ENCODE results near the gene COG3.

Gene COG3

DNA sequence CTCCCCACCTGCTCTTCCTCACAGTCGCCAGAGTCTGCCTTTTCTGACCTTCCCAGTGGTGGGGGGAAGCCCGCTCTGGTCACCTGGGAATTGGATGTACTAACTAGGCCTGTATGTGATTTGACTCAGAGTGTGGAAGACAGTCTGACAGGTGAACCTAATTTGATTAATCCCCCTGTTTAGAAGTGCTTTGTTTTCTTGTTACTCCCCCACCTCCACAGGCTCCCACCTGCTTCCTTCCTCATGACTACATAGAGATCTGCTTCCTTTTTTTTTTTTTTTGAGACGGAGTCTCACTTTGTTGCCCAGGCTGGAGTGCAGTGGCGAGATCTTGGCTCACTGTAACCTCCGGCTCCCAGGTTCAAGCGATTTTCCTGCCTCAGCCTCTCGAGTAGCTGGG is 44.0 kb downstream of the COG3 start:
- DNase-seq: no peak

DNA sequence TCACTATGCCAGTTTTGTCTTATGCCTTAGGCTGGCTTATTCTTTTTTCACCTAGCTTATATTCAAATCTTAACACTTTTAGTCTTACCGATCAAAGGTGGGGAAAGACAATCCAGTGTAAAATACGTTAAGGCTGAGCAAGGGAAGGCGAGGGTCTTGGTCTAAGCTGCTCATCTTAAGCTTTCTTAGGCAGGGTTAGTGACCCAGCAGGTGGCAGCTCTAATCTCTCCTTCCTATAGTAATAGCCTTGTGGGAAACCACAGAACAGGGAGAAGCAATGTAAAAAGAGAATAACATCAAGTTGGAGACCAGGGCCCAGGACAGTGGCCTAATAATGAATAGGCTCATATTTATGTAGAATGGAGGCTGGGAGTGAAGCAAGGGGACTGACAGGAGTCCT is 45.9 kb downstream of the COG3 start:
- DNase-seq: no peak

DNA sequence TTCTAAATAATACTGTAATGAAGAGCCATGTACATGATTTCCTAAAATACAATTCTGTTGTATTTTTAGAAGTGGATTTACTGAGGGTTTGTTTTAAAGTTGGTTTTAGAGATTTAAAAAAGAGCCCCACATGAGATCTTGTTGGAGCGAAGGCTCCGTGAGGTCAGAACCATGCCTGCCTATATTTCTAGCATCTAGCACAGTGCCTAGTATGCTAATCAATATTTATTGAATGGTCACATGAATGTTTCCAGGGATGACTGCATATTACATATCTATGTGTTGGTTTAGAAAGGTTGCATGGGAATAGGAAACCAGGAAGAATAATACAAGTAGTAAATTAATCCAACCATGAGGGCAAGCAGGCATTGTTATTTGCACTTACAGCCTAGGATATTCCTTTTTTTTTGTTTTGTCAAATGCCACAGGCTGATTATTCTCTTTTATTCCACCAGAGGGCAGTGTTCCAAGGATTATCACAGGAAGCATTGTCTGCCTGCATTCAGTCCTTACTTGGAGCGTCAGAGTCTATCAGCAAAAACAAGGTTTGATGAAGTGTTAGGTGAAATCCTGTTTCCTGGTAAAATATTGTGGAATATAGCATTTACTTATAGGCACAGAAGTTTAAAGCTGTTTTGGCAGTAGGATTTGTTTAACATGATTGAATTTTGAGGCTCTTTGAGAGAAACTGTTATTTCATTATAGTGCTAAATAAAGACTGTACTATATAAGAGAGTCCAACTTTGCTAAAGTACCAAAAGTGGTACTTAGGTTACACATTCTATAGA is 46.8 kb downstream of the COG3 start:
- DNase-seq: peak; percentile 12

DNA sequence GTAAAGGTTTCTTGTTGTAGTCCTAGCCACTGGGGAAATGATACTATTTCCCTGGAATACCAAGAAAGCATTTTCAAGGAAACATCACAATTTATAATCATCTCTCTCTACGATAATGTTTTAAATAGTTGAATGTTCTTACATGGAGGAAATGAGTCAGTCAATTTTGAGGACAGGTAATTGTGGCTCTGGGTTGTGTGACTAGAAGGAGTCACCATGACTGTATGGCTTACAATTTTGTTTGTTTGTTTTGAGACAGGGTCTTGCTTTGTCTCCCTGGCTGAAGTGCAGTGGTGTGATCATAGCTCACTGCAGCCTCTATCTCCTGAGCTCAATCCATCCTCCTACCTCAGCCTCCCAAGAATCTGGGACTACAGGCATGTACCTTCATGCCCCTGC is 47.4 kb downstream of the COG3 start:
- DNase-seq: no peak

DNA sequence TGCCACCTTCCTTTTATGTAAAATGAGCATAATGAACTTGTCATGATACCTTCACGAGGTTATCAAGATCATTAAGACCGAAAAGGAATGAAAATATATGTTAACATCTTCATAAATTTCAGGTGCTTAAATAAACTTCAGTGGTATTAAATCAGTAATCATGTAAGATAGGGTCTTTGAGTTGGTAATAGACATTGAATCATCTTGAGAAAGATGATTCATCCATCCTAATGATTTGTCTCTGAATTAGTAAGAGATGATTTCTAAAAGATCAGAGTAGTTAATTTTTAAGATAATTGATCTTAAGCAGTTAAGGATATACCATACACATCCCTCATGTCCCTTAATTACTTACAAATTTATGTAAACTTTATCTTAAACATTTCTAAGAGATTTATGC is 52.0 kb downstream of the COG3 start:
- no peak for DNase-seq

DNA sequence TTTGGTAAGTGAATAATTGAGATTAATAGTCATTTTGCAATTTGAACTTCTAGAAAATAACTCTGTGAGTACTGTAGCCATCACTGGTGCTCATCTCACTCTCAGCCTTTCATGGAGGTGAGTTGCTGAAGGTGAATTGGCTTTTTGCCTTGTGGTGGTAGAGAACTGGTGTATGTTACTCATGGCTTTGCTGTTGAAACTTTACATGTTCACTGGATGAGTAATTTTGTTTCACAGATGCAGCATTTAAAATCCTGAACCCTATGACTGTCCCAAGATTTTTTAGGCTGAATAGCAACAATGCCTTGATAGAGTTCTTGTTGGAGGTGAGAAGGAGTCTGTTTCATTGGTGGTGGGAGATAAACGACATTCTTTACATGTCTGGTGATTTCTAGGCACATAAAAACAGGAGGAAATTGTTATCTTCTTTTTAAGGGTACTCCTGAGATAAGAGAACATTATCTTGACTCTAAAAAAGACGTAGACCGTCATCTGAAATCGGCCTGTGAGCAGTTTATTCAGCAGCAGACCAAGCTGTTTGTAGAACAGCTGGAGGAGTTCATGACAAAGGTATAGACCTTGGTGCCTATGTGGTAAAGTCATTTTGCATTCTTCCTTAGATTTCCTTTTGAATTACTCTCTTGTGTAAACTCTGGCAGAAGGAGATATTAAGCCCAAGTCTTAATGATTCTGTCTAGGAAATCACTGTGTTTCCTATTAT is 53.9 kb downstream of the COG3 start:
- no peak for DNase-seq

DNA sequence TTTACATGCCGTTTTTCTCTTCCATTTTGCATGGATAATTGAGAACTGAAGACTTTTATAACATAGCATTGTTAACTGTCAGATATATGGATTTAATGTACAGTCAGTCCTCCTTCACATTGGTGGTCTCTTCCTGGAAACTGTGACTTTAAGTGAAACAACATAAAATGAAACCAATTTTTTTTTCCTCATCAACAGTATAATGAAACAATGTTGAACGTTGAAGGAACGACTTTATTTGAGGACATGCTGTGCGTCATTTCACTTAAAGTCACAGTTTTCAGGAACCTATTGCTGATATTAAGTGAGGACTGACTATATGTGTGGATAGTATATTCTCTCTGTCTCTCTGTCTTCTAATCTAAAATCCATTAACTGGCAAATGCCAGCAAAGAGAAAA is 54.8 kb downstream of the COG3 start:
- no peak for DNase-seq

DNA sequence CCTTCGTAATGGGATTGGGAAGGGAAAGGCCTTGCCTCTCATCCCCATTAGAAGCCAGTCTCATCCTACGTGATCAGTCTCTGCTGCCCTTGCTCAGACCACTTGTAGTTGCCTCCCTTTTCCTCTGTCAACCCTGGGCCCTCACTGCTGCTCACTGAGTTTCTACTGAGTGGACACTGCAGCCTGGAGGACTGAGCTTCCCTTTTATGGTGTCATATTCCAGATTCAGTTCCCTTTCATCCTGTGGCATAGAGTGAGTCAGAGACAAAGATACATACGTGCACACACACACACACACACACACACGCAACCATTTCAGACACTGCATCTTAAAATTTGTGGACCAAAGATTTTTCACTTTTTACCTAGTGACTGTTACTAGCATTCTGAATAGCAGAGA is 56.6 kb downstream of the COG3 start:
- no peak for DNase-seq

DNA sequence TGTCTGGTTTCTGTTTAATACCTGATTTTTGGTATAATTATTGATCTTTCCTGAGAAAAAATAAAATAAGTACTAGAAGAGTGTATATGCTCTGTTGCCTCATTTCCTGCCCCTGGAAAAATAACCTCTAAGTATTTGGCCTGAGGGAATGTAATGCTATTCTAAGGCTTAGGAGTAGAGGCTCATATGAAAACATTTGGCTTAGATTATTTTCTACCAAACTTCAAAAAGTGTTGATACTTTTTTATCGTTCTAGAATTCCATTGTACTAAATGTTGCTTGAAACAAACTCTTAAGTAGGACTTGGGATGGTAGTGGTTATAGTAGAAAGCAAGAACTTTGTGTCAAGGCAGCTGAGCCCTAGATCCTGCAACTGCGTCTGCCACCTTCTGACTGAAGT is 57.8 kb downstream of the COG3 start:
- no peak for DNase-seq

DNA sequence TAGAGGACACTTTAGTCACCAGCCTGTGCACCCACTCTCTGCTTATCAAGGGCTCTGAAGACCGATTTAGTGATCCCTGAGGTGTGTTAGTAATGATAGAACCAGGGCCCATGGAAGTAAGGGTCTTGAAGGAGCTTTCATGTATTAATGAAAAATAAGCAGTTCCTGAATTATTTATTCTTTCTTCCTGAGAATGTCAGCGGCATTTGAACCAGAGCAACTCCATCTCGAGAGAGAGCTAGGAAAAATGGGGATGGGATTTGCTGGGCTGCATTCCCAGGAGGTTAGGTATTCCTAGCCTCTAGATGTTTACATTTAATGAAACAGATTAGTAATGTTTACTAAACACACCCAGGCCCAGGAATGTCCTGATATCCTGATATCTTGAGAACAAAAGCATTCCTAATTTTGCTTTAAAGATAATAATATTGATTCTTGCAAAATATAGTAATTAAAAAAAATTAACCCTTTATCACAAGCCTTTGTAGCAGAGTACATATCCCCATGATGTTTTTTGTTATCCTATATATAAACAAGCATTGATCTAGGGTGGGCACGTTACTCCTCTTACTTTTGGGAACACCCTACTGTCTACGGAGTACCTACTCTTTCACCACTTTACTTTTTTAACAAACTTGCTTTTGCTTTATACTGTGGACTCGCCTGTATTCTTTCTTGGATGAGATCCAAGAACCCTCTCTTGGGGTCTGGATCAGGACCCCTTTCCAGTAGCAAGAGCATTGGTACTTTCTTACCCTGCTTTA is 63.1 kb downstream of the COG3 start:
- no peak for DNase-seq

DNA sequence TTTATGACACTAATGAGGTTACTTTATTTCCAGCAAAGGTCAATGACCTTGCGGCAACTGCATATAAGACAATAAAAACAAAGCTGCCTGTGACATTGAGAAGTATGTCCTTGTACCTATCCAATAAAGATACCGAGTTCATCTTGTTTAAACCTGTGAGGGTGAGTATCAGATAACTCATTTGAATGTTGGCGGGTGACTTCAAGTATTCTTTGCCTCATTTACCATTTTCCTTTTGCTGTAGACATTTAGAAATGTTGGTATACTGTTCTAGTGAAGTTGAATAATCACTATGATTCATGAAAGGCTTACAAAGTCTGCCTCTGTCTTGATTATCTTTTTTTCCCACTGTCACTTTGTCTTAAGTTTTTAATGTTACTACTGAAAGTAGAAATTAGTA is 65.0 kb downstream of the COG3 start:
- DNase-seq: no peak

DNA sequence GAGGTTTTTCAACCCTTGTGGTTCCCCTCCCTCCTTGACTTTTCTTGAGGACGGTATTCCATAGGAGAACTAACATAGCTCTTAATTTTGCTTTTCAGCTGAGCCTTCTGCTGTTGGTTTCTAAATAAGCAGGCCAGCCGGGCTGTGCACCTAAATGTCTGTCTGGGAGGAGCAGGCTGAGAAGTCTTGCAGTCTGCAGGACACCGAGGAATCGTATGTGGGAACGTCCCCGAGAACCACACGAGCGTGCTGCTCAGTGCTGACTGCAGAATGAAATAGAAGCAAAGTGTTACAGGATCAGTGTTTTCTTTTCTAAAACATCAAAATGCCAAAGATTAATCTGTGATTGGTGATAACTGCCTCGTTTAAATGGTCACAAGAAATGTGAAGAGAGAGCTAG is 69.9 kb downstream of the COG3 start:
- no peak for DNase-seq

DNA sequence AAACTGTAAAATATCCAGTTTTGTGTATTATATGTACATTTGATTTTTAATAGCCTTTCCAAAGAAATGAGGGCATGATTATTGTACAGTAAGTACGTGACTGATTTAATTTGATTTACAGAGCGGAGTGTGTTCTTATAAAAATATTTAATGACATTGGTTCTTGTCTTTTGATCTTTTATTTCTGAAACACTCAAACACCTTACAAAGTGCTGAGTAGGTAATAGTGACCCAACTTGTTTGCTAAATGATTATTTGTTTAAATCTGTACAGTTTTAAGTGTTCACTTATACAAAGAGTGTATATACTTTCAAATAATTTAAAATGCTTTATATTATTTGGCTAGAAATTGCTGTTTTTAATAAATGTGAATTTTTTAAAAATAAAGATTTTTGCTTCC is 71.5 kb downstream of the COG3 start:
- DNase-seq: no peak

DNA sequence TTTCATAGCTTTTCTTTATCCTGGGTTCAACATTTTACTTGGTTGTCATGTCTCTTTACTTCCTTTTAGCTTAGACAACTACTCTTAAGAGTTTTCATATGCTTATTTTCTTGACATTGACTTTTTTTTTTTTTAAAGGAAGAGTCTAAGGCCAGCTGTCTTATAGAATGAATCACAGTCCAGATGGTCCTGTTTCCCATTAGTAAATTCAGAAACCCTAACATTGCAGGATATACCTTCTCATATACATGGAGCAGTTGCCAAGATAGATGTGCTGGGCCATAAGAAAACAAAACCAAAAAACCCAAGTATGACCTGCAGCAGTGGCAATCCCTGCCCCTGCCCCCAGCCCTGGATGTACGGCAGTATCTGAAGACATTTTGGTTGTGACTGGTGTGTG is 72.8 kb downstream of the COG3 start:
- DNase-seq: no peak

DNA sequence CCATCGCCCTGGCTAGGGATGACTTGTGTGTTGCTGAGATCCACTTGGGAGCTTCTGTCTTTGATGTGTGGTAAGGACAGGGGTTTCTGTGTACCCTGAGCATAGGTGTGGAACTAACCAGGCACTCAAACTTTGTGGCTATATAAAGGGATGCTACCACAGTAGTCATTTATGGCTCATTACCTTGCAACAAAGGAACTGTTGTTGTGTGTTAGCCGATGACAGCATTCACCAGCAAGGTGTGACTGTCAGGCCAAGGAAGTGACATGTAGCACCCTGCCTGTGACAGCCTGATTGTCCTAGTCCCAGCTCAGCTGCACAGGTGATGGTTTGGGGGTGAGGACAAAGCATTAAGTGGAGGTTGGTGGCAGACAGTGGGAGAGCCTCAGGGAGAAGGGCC is 73.6 kb downstream of the COG3 start:
- DNase-seq: no peak

DNA sequence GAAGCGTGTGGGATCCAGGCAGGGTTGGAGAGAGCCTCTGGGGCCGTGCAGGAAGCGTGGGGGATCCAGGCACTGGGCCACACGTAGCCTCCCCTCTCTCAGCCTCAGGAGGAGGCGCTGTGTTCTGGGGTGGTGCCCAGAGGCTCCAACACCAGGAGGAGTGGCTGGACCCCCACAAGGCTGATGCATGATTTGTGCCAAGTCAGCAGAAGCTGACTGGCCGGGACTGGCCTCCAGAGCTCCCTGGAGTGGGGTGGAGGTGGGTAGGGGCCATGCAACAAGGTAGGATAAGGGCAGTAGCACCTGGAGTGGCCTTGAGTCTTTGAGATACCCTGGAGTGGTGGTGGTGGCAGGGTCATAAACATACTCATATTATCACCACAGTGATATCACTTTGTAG is 75.5 kb downstream of the COG3 start:
- DNase-seq: no peak

DNA sequence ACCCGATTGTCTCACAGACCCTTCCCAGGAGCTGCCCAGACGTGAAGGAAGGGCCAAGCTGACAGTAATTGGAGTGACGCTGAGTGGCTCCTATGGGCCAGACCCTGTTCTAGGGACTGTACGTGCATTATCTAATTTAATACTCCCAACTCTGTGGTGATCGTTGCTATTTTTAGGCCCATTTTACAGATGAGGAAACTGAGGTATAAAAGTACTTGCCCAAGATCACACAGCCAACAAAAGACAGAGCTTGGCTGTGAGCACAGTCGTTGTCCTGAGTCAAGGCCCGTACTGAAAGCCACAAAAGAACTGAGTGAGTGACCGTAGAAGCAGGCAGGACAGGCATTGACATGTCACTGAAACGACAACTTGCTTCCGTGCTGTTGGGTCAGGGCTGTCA is 76.1 kb downstream of the COG3 start:
- no peak for DNase-seq

DNA sequence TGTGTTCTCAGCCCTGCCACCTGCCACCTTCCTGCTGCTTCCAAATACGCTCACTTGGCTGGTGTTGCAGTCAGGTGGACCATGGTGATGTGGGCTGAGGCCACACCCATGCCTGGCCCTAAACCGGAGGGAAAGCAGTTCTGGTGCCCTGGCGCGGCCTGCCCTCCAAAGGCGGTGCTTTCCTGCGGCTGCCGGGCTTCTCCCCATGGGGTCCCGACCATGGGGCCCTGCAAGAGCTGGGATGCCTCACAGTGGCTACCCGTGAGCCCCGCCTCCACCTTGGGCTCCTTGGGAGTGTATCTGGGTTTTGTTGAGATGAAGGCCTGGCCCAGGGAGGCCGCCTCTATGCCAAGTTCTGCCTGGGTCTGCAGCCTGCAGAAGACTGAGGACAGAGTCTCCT is 77.1 kb downstream of the COG3 start:
- DNase-seq: no peak

DNA sequence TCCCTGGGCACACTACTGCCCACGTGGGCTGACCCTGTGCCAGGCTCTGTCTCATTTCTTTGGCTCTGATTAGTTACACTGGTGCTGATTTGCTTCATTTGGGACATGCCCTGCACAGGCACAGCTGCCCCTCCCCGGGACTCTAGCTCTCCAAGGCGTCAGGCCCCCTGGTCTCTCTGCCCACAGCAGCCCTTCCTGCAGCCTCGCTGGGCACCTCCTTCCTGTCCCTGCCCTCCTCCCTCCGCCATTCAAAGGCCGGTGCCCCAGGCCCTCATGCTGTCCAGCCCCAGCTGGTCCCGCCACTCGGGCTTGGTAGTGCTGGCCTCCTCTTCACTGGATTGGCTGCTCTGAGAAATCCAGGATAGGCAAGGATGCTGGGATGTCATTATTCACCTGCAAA is 77.7 kb downstream of the COG3 start:
- no peak for DNase-seq

DNA sequence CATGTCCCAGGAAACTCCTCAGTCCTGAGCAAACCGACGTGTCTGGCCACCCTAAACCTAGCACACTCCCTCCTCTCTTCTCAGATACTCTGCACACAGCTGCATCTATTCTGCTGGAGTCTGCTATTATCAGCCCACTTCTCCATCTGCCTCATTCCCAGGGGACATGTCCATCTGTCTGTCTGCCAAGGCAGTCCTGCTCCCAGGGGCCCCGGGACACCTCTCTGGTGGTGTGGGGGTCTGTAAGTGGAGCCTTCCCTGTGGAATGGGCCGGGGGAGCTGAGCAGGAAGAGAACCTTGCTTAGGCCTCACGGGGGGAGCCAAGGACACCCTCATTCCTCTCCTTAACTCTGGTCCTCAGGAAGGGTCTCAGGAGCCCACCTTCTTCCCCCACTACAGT is 78.1 kb downstream of the COG3 start:
- no peak for DNase-seq

DNA sequence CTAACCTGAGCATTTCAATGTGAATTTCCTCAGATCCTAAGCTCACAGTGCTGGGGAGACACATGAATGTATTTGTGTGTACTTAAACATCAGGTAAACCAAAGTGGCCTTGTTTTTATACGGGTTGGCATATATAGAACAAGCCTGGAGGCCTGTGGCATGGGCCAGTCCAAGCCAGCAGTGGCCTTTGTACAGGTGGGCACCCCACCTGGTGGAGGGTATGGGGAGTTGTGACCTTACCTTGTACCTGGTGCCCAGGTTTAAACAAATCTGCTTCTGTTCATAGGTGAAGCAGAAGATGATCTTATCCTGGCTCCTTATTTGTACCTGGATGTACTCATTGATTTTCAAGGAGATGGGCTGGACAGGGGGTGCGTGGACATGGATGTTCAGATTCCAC is 79.8 kb downstream of the COG3 start:
- DNase-seq: no peak

DNA sequence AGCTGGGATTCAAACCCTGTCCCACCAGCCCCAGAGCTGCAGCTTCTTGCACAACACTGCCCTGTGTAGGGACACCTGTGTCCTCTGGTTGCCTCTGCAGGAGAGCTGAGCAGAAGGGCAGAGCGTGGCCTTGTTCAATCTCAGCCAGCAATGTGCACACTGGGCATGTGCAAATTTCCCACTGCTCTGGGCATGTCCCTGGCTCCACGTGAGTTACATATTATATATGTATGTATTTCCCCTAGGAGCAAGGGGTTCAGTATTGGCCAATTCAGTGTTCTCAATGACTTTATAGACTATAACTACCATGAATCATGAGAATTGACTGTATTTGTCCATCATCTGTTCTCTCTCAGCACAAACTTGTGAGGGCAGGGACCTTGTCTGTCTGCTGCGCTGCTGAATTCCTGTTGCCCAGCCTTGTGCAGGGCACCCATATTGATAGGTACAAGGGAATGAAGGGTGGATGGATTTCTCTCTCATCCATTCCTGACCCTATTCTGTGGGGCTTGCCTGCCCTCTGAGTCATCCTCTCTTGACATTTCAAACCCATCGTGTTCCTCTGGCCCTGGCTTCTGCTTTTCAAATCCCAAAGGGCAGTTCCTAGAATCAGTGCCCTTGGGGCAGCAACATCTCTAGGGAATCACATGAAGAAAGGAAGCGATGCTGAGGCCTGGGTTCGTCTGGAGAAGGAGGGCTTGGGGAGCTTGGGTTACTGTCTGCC is 81.1 kb downstream of the COG3 start:
- no peak for DNase-seq

DNA sequence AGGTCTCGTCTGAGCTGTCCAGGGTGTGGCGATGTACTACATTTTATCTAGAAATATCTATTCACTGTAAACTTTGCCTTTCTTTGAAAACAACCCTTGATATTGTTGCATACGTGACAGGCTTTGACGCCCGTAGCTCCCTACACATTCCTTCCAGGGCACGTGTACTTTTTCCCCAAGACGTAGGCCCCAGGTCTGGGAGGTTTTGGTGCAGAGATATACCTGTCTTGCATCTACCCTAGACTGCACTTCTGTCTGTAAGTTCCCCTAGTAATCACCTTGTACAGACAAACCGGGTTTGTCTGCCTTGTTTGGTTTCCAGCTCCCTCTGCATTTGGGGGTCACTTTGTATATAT is 81.6 kb downstream of the COG3 start:
- no peak for DNase-seq
